Measurements from ENCODE around the gene S100A7A. TPM values are rescaled to one million over a fixed set of nuclear protein-coding genes. Genes with fewer than 3 reads are reported as not detected.

The S100A7A gene
- total and polyA plus RNA-seq, 4 donors = not detected

DNA sequence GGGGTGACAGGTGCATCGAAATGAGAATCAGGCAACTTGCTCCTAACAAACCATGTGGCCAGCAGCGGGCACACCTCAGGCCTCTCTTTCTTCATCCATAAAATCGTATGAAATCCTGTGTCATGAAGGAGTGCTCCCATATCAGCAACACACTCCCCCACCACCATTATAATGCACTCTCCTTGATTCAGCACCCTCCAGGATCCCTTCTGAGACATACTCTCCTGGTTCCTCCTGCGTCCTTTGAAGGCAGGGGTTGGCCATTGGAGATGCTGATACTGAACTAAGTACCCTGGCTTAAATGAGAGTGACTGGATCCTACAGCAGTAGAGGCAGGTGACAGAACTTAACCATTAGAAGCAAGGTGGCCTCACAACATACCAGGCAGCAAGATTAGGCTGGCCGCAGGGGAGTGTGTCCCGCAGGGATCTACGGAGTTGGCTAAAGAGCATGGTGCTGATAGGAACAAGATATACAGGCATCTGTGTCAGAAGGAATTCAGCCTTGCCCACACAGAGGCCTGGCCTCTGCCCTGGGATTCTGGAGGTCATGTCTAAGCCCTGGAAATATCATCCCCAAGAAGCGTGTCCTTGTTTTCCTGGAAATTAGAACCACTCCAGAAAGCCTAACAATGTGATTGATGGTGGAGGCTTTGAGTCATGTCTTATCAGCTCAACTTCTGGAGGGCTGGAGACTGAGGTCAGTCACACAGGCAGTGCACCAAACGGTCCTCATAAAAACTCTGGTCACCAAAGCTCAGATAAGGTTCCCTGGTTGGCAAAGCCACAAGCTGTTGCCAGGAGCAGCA is 16.8 kb downstream of the S100A7A start:
- Histone ChIP-seq H3K9ac (ENCODE audit: insufficient read depth in 1 of 2, low read length in 2 of 2) (no peak overlapping the region), H3K4me1 (ENCODE audit: control insufficient read depth in 5 of 5, insufficient read depth in 5 of 5, low read length in 5 of 5) (no peaks in the 10 kb centered on the region), H3K36me3 (ENCODE audit: control insufficient read depth in 4 of 4, insufficient read depth in 4 of 4, low read length in 4 of 4) (no peaks in the 10 kb centered on the region), H3K27ac (ENCODE audit: low read depth in 1 of 2, low read length in 1 of 2) (no peak overlapping the region), H3K27me3 (ENCODE audit: control insufficient read depth in 3 of 3, insufficient read depth in 3 of 3, low read length in 2 of 3) (no peaks in the 10 kb centered on the region), H3K9me3 (ENCODE audit: control insufficient read depth in 4 of 4, insufficient read depth in 3 of 4, low read length in 3 of 4) (peaks cover 0 to 8% (median 0%) of the 10 kb centered on the region in 4 donors), H3K4me3 (no peak overlapping the region)
- 70 to 80% methylated on average over 9 of the region's 9 CpGs for WGBS, 2 donors
- DNase-seq (no peak), ATAC-seq (ENCODE audit: insufficient read depth, low FRiP score) (no peak)
- TF ChIP-seq CTCF (IDR thresholded peaks at IDR 0.05; ENCODE audit: control extremely low read depth, extremely low read depth) = no peak

- ATAC-seq (ENCODE audit: insufficient read depth, low FRiP score) (no peak), DNase-seq (no peak)
- Histone ChIP-seq H3K27me3 (ENCODE audit: control insufficient read depth in 3 of 3, insufficient read depth in 3 of 3, low read length in 2 of 3) (no peaks in the 10 kb centered on the region), H3K4me3 (no peak overlapping the region), H3K9ac (ENCODE audit: insufficient read depth in 1 of 2, low read length in 2 of 2) (no peak overlapping the region), H3K9me3 (ENCODE audit: control insufficient read depth in 4 of 4, insufficient read depth in 3 of 4, low read length in 3 of 4) (peaks cover 0 to 10% (median 0%) of the 10 kb centered on the region in 4 donors), H3K27ac (ENCODE audit: low read depth in 1 of 2, low read length in 1 of 2) (no peak overlapping the region), H3K4me1 (ENCODE audit: control insufficient read depth in 5 of 5, insufficient read depth in 5 of 5, low read length in 5 of 5) (no peaks in the 10 kb centered on the region), H3K36me3 (ENCODE audit: control insufficient read depth in 4 of 4, insufficient read depth in 4 of 4, low read length in 4 of 4) (no peaks in the 10 kb centered on the region)
- no peak for TF ChIP-seq CTCF (IDR thresholded peaks at IDR 0.05; ENCODE audit: control extremely low read depth, extremely low read depth)
- WGBS, 2 donors = 77 to 89% methylated on average over 11 of the region's 11 CpGs
Measured at GRCh38 chr1:153434746-153435455, 18.6 kb downstream of the S100A7A start.

GRCh38 chr1:153437236-153437635 is 20.9 kb downstream of the S100A7A start:
- WGBS, 2 donors = 90 to 100% methylated on average over 4 of the region's 4 CpGs
- ATAC-seq (ENCODE audit: insufficient read depth, low FRiP score) = no peak
- TF ChIP-seq CTCF (IDR thresholded peaks at IDR 0.05; ENCODE audit: control extremely low read depth, extremely low read depth) = no peak

More at GRCh38 chr1:153437236-153437635, 20.9 kb downstream of the S100A7A start:
- Histone ChIP-seq H3K4me1 (ENCODE audit: control insufficient read depth in 5 of 5, insufficient read depth in 5 of 5, low read length in 5 of 5) (no peaks in the 10 kb centered on the region), H3K27ac (ENCODE audit: low read depth in 1 of 2, low read length in 1 of 2) (no peak overlapping the region), H3K36me3 (ENCODE audit: control insufficient read depth in 4 of 4, insufficient read depth in 4 of 4, low read length in 4 of 4) (no peaks in the 10 kb centered on the region), H3K4me3 (no peak overlapping the region), H3K9me3 (ENCODE audit: control insufficient read depth in 4 of 4, insufficient read depth in 3 of 4, low read length in 3 of 4) (peaks cover 0 to 8% (median 0%) of the 10 kb centered on the region in 4 donors), H3K27me3 (ENCODE audit: control insufficient read depth in 3 of 3, insufficient read depth in 3 of 3, low read length in 2 of 3) (no peaks in the 10 kb centered on the region), H3K9ac (ENCODE audit: insufficient read depth in 1 of 2, low read length in 2 of 2) (no peak overlapping the region)
- no peak for DNase-seq

Data from lung (tissue), 12 donors.